SIG-M5 treated with dmso at 0.1 percent for 504 hours (cell line): ENCODE measurements around the gene NUP210L.

Experiments
- DNase-seq: peaks from one replicate; lab custom pipeline; 2025; ENCODE audit not compliant: unreplicated experiment; lab: John Stamatoyannopoulos, UW

The NUP210L gene

DNA sequence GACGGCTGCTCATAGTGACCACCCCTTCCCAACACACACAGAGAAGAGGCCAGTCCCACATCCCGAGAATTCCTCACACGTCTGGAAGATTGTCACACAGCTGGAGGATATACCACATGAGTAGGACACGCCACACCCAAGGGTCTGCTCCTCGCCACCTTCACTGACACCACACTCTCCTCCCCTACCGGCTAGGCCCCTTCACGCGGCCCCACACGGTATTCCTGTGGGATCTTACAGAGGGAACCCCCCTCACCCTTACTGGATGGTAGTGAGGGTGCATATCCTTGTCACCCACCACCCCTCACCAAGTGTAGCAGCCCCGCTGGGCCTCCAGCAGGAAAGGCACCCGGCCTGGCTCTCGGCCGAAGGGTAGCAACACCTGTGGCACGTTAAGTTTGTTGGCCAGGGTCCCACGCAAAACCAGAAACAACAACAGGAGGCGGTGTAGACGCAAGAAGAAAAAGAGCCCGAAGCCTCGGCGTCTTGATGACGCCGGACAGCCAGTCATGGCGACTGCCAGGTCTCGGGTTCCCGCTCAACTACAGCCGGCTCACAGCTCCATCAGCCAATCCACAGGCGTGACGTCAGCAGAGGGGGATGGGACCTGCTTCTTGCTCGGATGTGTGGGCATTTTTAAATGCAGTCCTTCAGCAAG lies at the start of gene NUP210L:
Gene NUP210L, minus strand, starts transcription at position 540 of the 658 bp plus-strand sequence.
- no peak for DNase-seq

DNA sequence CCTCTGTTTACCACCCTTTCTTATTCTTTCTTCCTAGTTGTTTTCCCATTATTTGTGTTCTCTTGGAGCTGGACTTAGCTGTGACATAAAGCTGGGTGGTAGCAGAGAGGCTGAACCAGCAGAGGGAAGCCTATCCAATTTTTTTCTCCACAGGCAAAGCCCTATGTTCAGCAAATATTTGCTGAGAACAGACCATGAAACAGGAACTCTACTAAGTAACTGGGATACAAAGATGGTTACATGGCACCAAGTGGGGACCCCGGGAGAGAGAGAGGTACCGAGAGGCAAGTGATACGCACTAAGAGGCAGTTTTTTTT lies 44.6 kb upstream of the NUP210L start:
- no peak for DNase-seq

DNA sequence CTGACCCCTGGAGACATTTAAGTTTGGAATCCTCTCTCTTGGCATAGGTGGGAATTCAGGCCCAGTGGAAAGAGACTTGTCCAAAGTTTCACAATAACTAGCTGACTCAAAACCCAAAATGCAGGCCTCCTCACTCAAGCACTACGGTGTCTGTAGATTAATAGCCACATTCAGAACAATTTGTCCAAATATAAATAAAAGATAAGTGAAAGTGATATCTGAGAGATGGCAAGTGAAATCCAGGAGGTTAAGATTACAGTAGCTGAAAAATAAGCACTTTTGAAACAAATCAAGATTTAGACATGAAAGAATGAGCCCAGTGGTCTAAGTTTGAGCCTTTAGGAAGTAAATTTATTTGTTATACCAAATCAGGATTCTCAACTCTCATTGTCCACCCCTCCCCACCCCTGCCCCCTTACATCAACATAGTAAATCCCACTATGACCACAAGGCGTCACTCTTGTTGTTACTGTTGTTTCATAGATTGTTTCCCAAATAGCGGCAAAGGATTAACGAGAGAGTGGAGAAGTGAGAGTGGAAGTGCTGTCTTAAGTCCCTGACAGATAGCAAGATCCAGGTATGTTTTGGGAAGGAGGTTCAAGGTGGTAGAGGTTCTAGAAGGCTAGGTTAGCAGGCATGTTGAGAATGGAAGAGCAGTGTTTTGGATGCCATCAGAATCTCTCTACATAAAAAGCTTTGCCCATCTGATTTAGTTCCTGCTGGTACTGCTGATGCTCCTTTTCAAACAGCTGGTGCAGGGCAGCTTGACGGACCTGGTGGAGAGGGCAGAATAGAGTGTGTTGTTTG lies 44.1 kb upstream of the NUP210L start:
- peak; percentile 78 for DNase-seq

DNA sequence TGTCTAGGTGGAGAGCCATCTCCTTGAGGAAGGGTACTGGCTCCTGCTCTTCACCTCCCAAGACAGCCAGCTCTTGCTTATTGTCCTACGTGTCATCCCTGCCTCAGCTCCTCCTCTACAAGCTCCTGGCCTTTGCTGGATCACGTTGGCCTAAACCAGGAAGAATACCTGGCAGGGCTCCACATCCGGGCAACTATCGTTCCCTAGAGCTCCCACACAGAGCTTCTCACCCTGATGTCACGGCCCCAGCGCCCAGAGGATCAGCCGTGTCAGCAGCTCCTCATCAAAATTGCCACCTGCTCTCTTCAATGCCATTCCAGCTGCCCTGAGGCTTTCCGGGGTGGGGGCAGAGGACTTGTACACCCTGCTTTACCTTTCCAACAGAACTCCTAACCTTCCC lies 38.9 kb upstream of the NUP210L start:
- no peak for DNase-seq

DNA sequence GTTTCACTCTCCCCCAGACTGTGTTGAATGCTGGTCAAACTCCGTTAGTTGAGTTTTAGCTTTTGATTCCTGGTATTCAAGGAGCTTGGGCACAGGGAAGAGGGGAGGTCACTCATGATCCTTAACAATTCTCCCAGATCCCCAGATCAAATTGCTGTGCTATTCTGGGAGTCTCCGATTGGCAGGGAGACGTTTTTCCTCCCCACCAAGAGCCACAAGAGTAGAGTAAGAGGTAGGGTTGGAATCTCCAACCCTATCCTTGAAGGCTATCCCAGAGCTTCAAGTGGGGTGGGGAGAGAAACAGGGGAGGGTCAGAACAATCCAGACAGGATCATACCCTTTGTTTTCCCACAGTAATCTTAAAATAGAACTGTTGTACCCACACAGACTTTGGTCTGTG lies 37.6 kb upstream of the NUP210L start:
- no peak for DNase-seq

DNA sequence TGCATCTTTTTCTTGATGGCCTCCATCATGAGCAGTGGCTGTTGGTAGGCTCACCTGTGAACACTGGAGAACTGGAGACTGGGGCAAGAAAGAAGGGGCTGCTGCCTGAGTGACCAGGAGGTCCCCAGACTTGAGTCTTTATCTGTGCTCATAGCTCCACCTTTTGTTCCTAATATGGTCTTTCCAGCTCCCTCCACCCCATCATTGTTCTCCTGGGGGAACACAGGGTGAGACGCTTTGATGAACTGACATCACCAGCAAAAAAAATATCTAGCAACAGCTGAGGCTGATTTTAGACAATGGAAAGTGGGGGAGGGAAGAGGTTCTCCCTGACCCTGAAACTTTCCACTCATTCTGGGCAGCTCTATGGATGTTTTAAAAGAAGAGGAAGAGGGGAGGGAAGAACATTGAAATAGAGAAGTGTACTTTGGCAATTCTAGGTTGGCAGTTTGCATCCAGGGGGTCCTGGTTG lies 37.2 kb upstream of the NUP210L start, which contains the start of gene TPM3:
Gene TPM3, minus strand, starts transcription at position 111 of the 472 bp plus-strand sequence. Its CDS starts 82 bp downstream, at position 29.
- peak; percentile 99 for DNase-seq

DNA sequence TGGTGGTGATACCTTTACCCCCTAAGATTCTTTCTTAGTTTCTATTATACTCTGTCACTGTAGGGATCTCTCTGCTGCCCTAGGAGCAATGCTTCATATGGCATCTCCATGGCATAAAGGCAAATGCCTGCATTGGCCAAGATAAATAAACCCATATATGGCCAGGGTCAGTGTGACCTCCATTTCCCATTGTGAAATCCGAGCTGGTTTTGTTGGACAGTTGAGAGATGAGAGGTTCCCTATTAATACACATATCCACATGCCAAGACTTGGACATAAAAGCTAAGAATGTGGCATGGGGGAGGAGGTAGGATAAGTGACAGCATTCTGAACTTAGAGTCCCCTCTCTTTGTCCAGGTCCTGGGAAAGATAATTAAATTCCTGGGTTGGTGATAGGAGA lies 35.7 kb upstream of the NUP210L start:
- DNase-seq = no peak

DNA sequence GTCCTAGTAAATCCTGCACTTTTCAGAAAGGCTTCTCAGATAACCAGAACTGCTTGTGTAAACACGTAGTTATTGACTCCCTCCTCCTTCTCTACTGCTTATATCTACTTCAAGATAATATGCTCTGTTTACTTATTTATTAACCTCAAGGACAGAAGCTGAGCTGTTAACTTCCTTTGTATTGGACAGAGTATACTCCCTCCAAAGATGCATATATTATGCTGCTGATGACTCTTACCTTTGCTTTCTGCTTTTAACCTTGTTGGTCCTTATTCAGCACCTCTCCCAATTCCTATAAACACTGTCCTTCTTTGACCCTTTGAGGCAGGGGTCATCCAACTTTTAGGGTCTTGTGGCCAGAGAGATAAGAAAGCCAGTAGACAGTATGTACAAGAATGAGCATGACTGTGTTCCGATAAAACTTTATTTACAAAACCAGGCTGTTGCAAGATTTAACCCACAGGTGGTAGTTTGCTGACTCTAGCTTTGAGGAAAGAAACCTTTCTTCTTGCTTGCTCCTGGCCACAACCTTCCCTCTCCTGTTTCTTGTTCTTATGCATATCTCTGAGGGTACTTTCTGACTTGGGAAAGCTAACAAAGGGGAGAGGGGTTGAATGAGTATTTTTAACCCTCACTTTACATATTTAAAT lies 32.1 kb upstream of the NUP210L start:
- DNase-seq = no peak

DNA sequence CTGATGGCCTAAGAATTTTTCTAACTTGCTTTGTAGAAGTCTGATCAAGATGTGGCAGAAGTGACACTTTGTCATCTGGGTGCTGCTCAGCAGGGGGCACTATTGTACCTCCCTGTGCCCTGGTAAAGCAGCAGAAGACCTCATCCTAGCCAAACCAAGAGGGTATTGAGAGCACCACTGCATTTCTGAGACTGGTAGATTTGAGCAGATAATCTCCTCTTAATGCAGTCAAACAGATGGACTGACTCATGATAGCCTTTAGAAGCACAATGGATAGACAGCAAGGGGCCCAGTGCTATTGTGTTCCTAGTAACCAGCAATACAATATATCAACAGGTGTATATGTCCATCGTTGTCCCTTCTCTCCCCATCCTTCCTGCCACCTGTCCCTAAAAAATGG lies 31.3 kb upstream of the NUP210L start:
- peak; percentile 81 for DNase-seq

DNA sequence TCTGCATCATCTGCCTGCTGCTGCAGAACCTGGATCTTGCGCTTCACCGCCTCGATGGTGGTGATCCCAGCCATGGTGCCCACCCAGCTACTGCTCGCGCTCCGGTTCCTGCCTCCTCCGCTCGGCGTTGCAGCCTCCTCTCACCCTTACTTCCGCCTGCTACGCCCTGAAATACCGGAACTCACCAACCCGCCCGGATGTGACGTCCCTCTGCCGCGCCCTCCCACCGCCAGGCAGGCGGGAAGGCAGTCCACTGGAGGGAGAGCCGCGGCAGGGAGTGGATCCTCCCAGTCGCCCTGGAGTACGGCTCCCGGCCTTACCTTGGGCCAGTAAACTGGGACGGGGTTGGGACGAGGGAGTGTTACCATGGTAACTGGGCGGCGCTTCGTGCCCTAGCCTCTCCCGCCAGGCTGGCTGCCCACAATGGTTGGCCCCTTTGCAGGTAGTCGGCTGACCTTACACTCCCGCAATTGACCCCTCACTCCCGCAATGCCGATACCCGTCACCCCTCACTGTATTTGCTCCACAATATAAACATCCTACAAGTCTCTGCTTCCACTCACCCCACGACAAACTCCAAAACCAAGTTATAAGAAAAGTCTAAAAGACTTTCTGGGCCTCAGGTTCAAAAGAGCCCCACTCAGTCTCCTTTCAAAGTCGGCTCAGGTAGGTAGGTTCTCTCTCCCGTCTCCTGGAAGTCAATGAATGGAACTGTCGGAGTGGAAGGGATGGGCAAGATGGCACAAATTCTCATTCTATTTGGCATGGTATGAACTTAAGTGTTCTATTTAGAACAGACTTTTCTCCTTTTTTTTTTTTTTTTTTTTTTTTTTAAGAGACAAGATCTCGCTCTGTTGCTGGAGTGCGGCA lies 28.4 kb upstream of the NUP210L start:
- DNase-seq = peak; percentile 99

DNA sequence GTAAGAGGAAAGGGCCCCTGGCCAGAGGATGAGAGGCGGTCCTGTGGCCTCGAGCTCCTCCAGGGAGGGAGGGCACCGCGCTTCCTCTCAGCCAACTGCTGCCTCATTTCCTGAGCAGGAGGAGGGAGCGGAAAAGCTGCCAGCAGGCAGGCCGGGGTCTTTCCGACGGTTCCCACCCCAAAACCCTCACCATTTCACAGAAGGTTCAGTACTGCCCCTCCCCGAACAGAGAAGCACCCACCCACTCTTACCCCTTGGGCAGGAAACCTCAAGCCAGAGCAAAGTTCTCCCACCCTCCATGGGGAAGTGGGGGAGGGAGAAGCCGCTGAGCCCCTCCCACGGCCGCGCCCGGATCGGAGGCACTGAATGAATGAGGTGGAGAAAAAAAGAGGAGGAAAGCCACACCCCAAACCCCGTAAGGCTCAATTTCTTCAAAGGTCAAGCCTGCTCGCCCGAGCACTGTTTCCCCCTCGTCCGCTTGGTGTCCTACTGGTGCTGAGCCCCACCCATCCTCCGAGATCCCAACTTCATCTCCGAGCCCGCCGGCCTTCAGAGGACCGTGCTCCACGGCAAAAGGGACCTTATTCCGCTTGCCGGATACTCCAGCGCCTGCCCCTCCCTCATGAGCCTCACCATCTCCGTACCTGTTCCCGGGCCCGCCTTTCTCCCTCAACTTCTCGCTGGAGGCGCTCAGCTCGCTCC lies 27.6 kb upstream of the NUP210L start:
- peak; percentile 99 for DNase-seq

DNA sequence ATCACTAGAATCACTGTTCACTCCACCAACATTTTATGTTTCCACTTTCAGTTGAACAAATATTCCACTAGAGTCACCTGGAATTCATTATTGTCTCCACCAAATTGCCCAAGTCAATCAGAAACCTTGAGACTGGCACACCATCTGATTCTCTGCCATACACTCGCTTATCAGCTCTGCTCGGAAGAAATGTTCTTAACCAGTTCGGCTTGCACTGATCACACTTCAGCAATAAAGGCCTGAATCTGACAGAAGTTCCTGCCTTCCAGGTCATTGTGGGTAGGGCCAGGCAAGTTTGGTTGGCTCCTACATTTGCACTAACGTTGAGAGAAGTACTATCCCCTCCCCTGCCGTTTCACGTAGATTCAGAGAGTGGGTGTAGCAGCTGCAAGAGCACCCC lies 27.1 kb upstream of the NUP210L start:
- no peak for DNase-seq

DNA sequence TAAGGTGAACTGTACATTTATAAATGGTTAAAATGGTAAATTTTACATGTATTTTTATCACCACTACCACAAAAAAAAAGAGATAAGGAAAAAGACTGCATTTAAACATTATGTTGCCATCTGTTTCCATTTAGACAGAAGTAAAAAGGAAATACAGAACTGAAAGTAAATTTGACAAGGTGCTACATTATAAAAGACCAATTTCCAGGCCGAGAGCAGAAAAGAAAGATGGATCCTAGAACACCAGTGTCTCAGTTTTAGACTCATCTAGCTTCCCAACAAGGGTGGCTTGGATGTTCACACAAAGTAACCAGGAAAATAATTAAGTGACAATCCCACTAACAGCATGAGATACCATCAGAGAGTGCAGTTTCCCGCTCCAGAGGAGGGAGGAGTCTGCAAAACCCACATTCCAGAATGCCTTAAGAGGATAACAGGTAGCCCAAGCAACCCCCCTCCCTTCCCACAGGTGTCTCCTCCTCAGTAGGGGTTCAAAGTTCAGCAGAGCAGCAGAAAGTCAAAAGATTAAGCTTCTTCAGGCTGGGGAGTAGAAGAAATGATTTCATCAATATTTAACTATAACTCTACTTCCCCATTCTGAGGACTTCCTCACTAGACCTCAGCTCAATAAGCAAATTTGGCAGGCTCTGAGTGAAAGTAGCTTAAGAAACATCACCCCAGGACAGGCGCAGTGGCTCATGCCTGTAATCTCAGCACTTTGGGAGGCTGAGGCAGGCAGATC lies 25.2 kb upstream of the NUP210L start:
- peak; percentile 96 for DNase-seq

DNA sequence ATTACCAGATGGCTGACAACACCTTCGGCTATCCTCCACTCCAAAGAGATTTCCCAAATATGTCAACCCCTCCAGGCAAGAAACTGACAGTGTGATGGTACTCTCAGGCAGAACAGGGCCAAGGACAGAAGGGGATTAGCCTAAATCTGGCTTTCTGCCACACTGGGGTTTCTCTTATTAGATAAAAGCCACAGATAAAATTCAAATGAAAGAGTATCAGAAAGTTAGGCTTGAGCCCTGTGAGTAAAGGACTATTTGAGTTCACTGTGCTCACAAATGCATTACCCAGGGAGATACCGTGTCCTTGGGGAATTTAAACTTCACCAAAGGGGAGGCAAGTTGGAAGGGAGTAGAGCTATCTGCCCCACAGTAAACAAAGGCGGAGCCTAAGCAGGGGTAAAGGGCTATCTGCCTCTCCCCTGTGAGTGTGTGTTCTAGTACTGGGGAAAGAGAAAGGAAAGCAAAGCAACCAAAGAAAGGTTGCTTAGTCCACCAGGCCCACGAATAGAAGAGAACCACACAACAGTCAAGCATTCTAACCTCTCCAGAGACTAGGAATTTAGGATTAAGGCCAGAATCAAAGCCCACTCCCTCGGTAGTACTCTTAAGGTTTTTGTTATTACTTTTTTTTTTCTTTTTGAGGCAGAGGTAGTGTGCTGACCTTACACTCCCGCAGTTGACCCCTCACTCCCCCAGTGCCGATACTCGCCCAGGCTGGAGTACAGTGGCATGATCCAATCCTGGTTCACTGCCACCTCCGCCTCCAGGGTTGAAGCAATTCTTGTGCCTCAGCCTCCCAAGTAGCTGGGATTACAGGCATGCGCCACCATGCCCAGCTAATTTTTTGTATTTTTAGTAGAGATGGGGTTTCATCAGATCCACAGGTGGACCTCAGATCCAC lies 24.3 kb upstream of the NUP210L start:
- no peak for DNase-seq

DNA sequence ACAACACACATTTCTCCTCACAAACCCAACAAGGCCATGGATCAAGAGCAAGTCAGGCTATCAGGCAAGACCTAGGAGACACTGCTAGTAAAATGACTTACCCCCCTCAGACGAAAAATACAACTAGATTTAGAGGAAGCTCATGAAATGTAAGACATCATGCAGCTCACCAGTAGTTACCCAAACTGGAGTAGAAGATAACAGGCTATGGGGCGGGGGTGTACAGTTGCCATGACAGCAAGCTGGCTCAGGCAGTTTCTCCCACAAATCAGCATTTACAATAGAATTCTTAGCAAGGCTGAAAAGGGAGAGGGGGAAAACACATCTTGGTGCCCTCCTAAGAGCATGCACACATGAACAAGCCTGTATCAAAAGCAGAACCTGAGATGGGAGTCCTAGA lies 23.1 kb upstream of the NUP210L start:
- no peak for DNase-seq

DNA sequence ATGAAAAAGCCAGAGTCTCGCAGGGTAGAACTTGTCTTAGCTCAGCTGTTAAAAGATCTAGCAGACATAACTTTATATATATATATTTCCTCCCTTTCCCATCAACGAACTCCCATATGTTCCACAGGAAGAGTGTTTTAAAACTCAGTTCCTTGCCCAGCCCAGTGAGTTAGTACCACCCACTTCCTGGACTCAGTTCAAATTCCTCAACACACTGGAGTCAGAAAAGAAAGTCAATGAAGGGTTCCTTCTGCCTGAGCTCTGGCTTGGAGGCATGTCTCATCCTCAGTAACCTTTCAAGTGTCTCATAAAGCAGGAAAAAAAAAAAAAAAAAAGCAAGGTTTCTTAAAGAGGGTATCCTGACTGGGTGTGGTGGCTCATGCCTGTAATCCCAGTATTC lies 21.5 kb upstream of the NUP210L start:
- no peak for DNase-seq

DNA sequence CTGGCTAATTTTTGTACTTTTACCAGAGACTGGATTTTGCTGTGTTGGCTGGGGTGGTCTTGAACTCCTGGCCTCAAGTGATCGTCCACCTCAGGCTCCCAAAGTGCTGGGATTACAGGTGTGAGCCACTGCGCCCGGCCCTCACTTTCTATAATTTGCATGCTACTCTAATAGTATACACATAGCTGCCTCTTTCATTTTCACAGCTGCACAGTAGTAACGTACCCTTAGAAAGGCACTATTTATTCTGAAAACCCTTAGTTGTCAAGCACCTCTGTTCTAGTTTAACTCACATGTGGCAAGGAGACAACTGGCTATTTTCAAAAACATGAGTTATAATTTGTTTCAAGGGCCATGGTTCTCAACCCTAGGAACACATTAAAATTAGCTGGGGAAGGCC lies 19.8 kb upstream of the NUP210L start:
- no peak for DNase-seq

DNA sequence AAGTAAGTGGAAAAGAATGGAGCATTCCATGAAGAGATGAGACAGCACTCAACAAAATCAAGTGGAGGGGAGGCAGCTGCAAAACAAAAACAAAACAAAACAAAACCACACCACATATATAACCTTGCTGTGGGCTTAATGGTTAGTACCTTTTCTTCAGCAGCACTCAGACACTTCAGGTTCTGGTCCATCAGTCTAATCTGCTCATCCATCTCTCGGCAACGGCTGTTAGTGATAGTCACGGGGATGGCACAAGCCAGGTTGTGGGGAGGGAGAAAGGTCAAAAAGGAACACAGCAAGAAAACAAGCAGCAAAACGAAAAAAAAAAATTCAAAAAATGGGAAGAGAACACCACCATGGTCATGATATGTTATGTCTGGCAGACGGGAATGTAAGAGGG lies 17.0 kb upstream of the NUP210L start:
- DNase-seq = no peak

DNA sequence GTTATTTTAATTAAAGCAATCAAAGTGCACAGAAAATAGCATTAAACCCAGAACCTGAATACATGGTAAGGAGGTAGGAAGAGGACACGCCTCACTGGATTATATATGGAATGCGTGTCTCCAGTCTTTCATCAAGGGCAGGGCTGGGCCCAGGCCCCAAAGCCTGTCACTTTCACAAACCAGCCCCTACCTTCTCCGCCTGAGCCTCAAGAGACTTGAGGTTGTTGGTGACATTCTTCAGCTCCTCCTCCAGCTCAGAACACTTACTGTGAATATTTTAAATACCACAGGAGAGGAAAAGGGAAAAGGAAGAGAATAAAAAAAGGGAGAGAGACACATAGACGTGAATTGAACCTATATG lies 16.3 kb upstream of the NUP210L start:
- DNase-seq = no peak
